ENCODE results near the gene CSNK1G2. TPM values are rescaled to one million over a fixed set of nuclear protein-coding genes. Genes with fewer than 3 reads are reported as not detected.

Gene CSNK1G2
- total RNA-seq, 4 donors from 2014 or later: 47.2 to 67.6 (median 60.8) TPM

- H3K4me3 ChIP-seq (replicated peaks in 1 of 3): no peak overlapping the region
- no peaks in the 10 kb centered on the region for H3K9me3 ChIP-seq
- peak; percentile 79 to 80 for DNase-seq
- TF ChIP-seq POLR2A (IDR thresholded peaks at IDR 0.05): no peak
- TF ChIP-seq, protein P1, sequence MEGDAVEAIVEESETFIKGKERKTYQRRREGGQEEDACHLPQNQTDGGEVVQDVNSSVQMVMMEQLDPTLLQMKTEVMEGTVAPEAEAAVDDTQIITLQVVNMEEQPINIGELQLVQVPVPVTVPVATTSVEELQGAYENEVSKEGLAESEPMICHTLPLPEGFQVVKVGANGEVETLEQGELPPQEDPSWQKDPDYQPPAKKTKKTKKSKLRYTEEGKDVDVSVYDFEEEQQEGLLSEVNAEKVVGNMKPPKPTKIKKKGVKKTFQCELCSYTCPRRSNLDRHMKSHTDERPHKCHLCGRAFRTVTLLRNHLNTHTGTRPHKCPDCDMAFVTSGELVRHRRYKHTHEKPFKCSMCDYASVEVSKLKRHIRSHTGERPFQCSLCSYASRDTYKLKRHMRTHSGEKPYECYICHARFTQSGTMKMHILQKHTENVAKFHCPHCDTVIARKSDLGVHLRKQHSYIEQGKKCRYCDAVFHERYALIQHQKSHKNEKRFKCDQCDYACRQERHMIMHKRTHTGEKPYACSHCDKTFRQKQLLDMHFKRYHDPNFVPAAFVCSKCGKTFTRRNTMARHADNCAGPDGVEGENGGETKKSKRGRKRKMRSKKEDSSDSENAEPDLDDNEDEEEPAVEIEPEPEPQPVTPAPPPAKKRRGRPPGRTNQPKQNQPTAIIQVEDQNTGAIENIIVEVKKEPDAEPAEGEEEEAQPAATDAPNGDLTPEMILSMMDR (IDR thresholded peaks at IDR 0.05): peak; percentile 69 to 94 (median 80)
- 24 to 25% methylated on average over 11 to 18 of the region's 42 CpGs for WGBS, 2 donors
- no peaks in the 10 kb centered on the region for H3K27me3 ChIP-seq
- H3K4me1 ChIP-seq: peaks cover 5 to 10% of the 10 kb centered on the region in 2 donors
- intact Hi-C loops (cut with DNase I): loop anchor here (5.0 kb wide), 1 partner anchor 138 kb away; no protein-coding TSS in a partner anchor
- H3K36me3 ChIP-seq: peaks cover 4 to 6% of the 10 kb centered on the region in 2 donors
- H3K27ac ChIP-seq: no peak overlapping the region
These were observed 11.8 kb upstream of the CSNK1G2 start for GRCh38 chr19:1929021-1929742.

DNA sequence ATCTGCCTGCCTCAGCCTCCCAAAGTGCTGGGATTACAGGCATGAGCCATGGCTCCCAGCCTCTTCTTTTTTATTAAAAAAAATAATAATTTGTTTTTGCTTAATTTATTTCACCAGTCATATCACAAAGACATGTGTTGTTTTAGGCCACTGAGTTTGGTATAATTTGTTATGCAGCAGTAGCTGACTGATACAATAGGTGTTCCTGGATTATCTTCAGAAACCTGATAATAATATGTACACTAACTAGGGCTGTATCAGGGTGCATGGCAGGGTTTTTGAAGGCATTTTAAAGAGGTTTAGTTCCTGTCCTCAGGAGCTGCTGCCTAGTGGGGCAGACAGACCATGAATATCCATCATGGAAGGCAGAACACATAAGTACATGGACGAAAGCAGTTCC lies 9.5 kb upstream of the CSNK1G2 start:
- Histone ChIP-seq H3K27me3 (no peaks in the 10 kb centered on the region), H3K27ac (no peak overlapping the region), H3K4me1 (peaks cover 5 to 10% of the 10 kb centered on the region in 2 donors), H3K36me3 (no peaks in the 10 kb centered on the region), H3K9me3 (no peaks in the 10 kb centered on the region), H3K4me3 (replicated peaks in 1 of 3) (no peak overlapping the region)
- no peak for DNase-seq
- intact Hi-C loops (cut with DNase I): no loop called here
- no peak for TF ChIP-seq POLR2A (IDR thresholded peaks at IDR 0.05)
- WGBS, 2 donors: 86 to 93% methylated on average over 1 of the region's 1 CpG

DNA sequence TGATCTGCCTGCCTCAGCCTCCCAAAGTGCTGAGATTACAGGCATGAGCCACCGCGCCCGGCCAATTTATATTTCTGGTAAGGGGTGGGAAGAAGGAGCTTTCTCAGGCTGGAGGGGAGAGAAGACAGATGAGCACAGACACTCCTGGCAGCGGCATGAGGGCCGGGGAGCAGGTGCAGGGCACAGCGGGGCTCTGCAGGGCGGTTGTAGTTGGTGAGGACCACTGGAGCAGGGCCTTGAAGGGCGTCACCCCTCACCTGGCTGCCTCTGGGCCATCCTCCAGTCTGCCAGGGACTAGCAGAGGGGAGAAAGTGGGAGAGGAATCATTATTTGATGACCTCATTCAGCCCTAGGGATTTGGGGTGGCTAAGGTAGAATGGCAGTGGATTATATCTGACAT lies 8.6 kb upstream of the CSNK1G2 start:
- Histone ChIP-seq H3K4me1 (peaks cover 5 to 10% of the 10 kb centered on the region in 2 donors), H3K27ac (no peak overlapping the region), H3K9me3 (no peaks in the 10 kb centered on the region), H3K4me3 (replicated peaks in 1 of 3) (no peak overlapping the region), H3K36me3 (no peaks in the 10 kb centered on the region), H3K27me3 (no peaks in the 10 kb centered on the region)
- TF ChIP-seq, protein P1 (IDR thresholded peaks at IDR 0.05): no peak
- no peak for TF ChIP-seq POLR2A (IDR thresholded peaks at IDR 0.05)
- intact Hi-C loops (cut with DNase I): no loop called here
- DNase-seq: no peak
- 84% methylated on average over 8 of the region's 8 CpGs for WGBS, 2 donors

DNA sequence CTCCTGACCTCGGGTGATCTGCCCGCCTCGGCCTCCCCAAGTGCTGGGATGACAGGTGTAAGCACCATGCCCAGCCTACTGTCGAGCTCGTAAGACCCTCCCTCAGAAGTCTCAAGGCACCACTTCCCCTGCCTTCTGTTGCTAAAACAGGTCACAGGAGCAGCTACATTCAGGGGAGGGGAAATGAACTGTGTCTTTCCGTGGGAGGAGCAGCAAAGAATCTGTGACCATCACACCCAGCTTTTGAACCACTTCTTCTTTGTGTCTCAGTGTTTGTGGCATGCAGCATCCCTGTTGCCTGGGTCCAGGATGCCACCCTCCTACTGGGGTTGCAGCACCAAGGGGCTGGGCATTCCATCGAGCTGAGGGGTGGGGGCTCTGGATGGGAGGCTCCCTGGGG lies 7.7 kb upstream of the CSNK1G2 start:
- Histone ChIP-seq H3K27ac (no peak overlapping the region), H3K36me3 (no peaks in the 10 kb centered on the region), H3K4me3 (replicated peaks in 1 of 3) (no peak overlapping the region), H3K27me3 (no peaks in the 10 kb centered on the region), H3K4me1 (peaks cover 5 to 10% of the 10 kb centered on the region in 2 donors), H3K9me3 (no peaks in the 10 kb centered on the region)
- DNase-seq: no peak
- intact Hi-C loops (cut with DNase I): no loop called here
- no peak for TF ChIP-seq POLR2A (IDR thresholded peaks at IDR 0.05)
- TF ChIP-seq, protein P1 (IDR thresholded peaks at IDR 0.05): no peak
- 59 to 75% methylated on average over 7 of the region's 7 CpGs for WGBS, 2 donors

GRCh38 chr19:1933942-1934341 lies 7.0 kb upstream of the CSNK1G2 start:
- Histone ChIP-seq H3K36me3 (no peaks in the 10 kb centered on the region), H3K27ac (no peak overlapping the region), H3K9me3 (no peaks in the 10 kb centered on the region), H3K4me3 (replicated peaks in 1 of 3) (no peak overlapping the region), H3K4me1 (peaks cover 5 to 10% of the 10 kb centered on the region in 2 donors), H3K27me3 (no peaks in the 10 kb centered on the region)
- 93 to 98% methylated on average over 8 of the region's 8 CpGs for WGBS, 2 donors
- intact Hi-C loops (cut with DNase I): no loop called here
- TF ChIP-seq, protein P1 (IDR thresholded peaks at IDR 0.05): no peak
- TF ChIP-seq POLR2A (IDR thresholded peaks at IDR 0.05): no peak
- DNase-seq: no peak

All from thyroid gland (tissue), 4 donors.